Suprapubic skin (tissue), 4 donors: ENCODE measurements around the gene PARD3B. TPM values are rescaled to one million over a fixed set of nuclear protein-coding genes. Genes with fewer than 3 reads are reported as not detected.

Source experiments
- DNase-seq, 2 donors: peaks; one replicate each; pipeline ENCODE4 v3.0.0-alpha.2; 2019; ENCODE audit warnings: low spot score in 2 of 2
- H3K27ac ChIP-seq: fragments of 200-600 bp; sonication (generic); one replicate; pipeline ENCODE4 v1.5.1; 2019
- H3K27me3 ChIP-seq: fragments of 200-600 bp; sonication (generic); one replicate; pipeline ENCODE4 v1.5.1; 2019
- H3K36me3 ChIP-seq: fragments of 200-600 bp; sonication (generic); one replicate; pipeline ENCODE4 v1.5.1; 2019
- H3K4me1 ChIP-seq: fragments of 200-600 bp; sonication (generic); one replicate; pipeline ENCODE4 v1.5.1; 2019
- H3K4me3 ChIP-seq: fragments of 200-600 bp; sonication (generic); one replicate; pipeline ENCODE4 v1.5.1; 2019; ENCODE audit warnings: mild to moderate bottlenecking
- H3K9me3 ChIP-seq: fragments of 200-600 bp; sonication (generic); one replicate; pipeline ENCODE4 v1.5.1; 2019
- CTCF ChIP-seq, 2 donors: fragments of 200-600 bp in 1 of 2; fragments of 450-650 bp in 1 of 2; sonication (generic) in 1 of 2; IDR thresholded peaks; one replicate each; pipeline ENCODE4 v1.5.1; 2016 to 2019; ENCODE audit warnings: antibody characterized with exemption in 2 of 2, mild to moderate bottlenecking in 1 of 2, moderate library complexity in 1 of 2
- EP300 ChIP-seq: sonication (generic); formaldehyde crosslinking; IDR thresholded peaks from one replicate; pipeline ENCODE4 v1.6.1; 2017; ENCODE audit warnings: antibody characterized with exemption
- POLR2A ChIP-seq, 2 donors: fragments of 450-650 bp; IDR thresholded peaks; one replicate each; pipeline ENCODE4 v1.6.1; 2017; ENCODE audit warnings: antibody characterized with exemption in 2 of 2, mild to moderate bottlenecking in 2 of 2, moderate library complexity in 2 of 2
- POLR2AphosphoS5 ChIP-seq, 3 donors: sonication (generic); formaldehyde crosslinking; IDR thresholded peaks; one replicate each; pipeline ENCODE4 v1.6.1; 2017; ENCODE audit warnings: antibody characterized with exemption in 3 of 3
- WGBS: methylation state at CpG from one replicate; pipeline ENCODE4 v1.1.5; 2018; 5-methylcytosine and 5-hydroxymethylcytosine counted together
- total RNA-seq, 4 donors: library from RNA; depleted of rRNA; stranded (reverse); fragments of >200 nt; gene quantifications; one replicate each; pipeline ENCODE4 v1.1.0, GENCODE V29; 2016

The PARD3B gene
- total RNA-seq, 4 donors from 2014 or later, result 12.5 to 18.9 (median 15.5) TPM

- no peak overlapping the region for H3K27ac ChIP-seq
- no peaks in the 10 kb centered on the region for H3K36me3 ChIP-seq
- TF ChIP-seq EP300, result no peak
- no peak for TF ChIP-seq CTCF (IDR thresholded peaks at IDR 0.05)
- TF ChIP-seq POLR2A (IDR thresholded peaks at IDR 0.05), result no peak
- TF ChIP-seq POLR2AphosphoS5 (IDR thresholded peaks at IDR 0.05), result no peak
- H3K9me3 ChIP-seq, result no peaks in the 10 kb centered on the region
- H3K27me3 ChIP-seq, result no peaks in the 10 kb centered on the region
- H3K4me1 ChIP-seq, result no peaks in the 10 kb centered on the region
- 91% methylated on average over 12 of the region's 12 CpGs for WGBS
- no peak for DNase-seq
- H3K4me3 ChIP-seq, result no peak overlapping the region
Observed at GRCh38 chr2:205170399-205170798, 625.1 kb downstream of the PARD3B start.

- WGBS, result 85% methylated on average over 4 of the region's 4 CpGs
- DNase-seq, result no peak
Observed at GRCh38 chr2:205171261-205171940, 626.1 kb downstream of the PARD3B start.

GRCh38 chr2:205175831-205176230 is 630.6 kb downstream of the PARD3B start:
- no peaks in the 10 kb centered on the region for H3K9me3 ChIP-seq
- no peak for TF ChIP-seq CTCF (IDR thresholded peaks at IDR 0.05)
- TF ChIP-seq EP300, result no peak
- TF ChIP-seq POLR2AphosphoS5 (IDR thresholded peaks at IDR 0.05), result no peak
- TF ChIP-seq POLR2A (IDR thresholded peaks at IDR 0.05), result no peak
- DNase-seq, result no peak
- H3K4me1 ChIP-seq, result no peaks in the 10 kb centered on the region
- H3K27ac ChIP-seq, result no peak overlapping the region
- no peaks in the 10 kb centered on the region for H3K36me3 ChIP-seq
- WGBS, result 57% methylated on average over 4 of the region's 4 CpGs
- H3K27me3 ChIP-seq, result no peaks in the 10 kb centered on the region
- no peak overlapping the region for H3K4me3 ChIP-seq

More at GRCh38 chr2:205171261-205171940, 626.1 kb downstream of the PARD3B start:
- Histone ChIP-seq H3K9me3 (no peaks in the 10 kb centered on the region), H3K36me3 (no peaks in the 10 kb centered on the region), H3K27ac (no peak overlapping the region), H3K4me3 (no peak overlapping the region), H3K27me3 (no peaks in the 10 kb centered on the region), H3K4me1 (no peaks in the 10 kb centered on the region)
- no peak for TF ChIP-seq EP300
- no peak for TF ChIP-seq POLR2AphosphoS5 (IDR thresholded peaks at IDR 0.05)
- no peak for TF ChIP-seq CTCF (IDR thresholded peaks at IDR 0.05)
- TF ChIP-seq POLR2A (IDR thresholded peaks at IDR 0.05), result no peak

- no peaks in the 10 kb centered on the region for H3K4me1 ChIP-seq
- H3K36me3 ChIP-seq, result no peaks in the 10 kb centered on the region
- no peaks in the 10 kb centered on the region for H3K9me3 ChIP-seq
- H3K27ac ChIP-seq, result no peak overlapping the region
- WGBS, result 94% methylated on average over 2 of the region's 2 CpGs
- no peak for DNase-seq
- TF ChIP-seq POLR2AphosphoS5 (IDR thresholded peaks at IDR 0.05) (no peak), POLR2A (IDR thresholded peaks at IDR 0.05) (no peak), EP300 (no peak), CTCF (IDR thresholded peaks at IDR 0.05) (no peak)
- H3K4me3 ChIP-seq, result no peak overlapping the region
- no peaks in the 10 kb centered on the region for H3K27me3 ChIP-seq
Observed at GRCh38 chr2:205176546-205176945, 631.3 kb downstream of the PARD3B start.

- H3K4me3 ChIP-seq, result no peak overlapping the region
- H3K27ac ChIP-seq, result no peak overlapping the region
- H3K36me3 ChIP-seq, result no peaks in the 10 kb centered on the region
Observed at GRCh38 chr2:205177546-205177945, 632.3 kb downstream of the PARD3B start.

More at GRCh38 chr2:205177546-205177945, 632.3 kb downstream of the PARD3B start:
- Histone ChIP-seq H3K9me3 (no peaks in the 10 kb centered on the region), H3K27me3 (no peaks in the 10 kb centered on the region), H3K4me1 (no peaks in the 10 kb centered on the region)
- DNase-seq, result no peak
- TF ChIP-seq EP300, result no peak
- TF ChIP-seq CTCF (IDR thresholded peaks at IDR 0.05), result no peak
- TF ChIP-seq POLR2AphosphoS5 (IDR thresholded peaks at IDR 0.05), result no peak
- TF ChIP-seq POLR2A (IDR thresholded peaks at IDR 0.05), result no peak
